KMS-11 (cell line): Measurements from ENCODE around the gene ERGIC3.

Experiments used
- H2AFZ ChIP-seq: fragments of 200-600 bp; sonication (generic); 2 replicates; pipeline ENCODE4 v1.6.1; 2016; ENCODE audit warnings: antibody characterized with exemption, mixed run types, low read depth
- H3K27ac ChIP-seq: fragments of 200-600 bp; sonication (generic); 2 replicates; pipeline ENCODE4 v1.6.1; 2016; ENCODE audit warnings: mild to moderate bottlenecking, mixed run types
- H3K27me3 ChIP-seq: fragments of 200-600 bp; sonication (generic); 2 replicates; pipeline ENCODE4 v1.6.1; 2017; ENCODE audit warnings: mild to moderate bottlenecking, low read depth, mixed run types, moderate library complexity; ENCODE audit not compliant: insufficient read depth
- H3K36me3 ChIP-seq: fragments of 200-600 bp; sonication (generic); 2 replicates; pipeline ENCODE4 v1.6.1; 2017; ENCODE audit warnings: mild to moderate bottlenecking, mixed run types; ENCODE audit not compliant: insufficient read depth
- H3K4me1 ChIP-seq: fragments of 200-600 bp; sonication (generic); 2 replicates; pipeline ENCODE4 v1.6.1; 2016; ENCODE audit warnings: mild to moderate bottlenecking, low read depth, mixed run types; ENCODE audit not compliant: poor library complexity, severe bottlenecking
- H3K4me2 ChIP-seq: fragments of 200-600 bp; sonication (generic); 2 replicates; pipeline ENCODE4 v1.7.0; 2016; ENCODE audit warnings: mild to moderate bottlenecking, mixed run types
- H3K4me3 ChIP-seq: fragments of 200-600 bp; sonication (generic); IDR thresholded peaks from 2 replicates; pipeline ENCODE4 v1.6.1; 2017; ENCODE audit warnings: low read depth, low read length, mixed read lengths; ENCODE audit not compliant: insufficient read depth
- H3K79me2 ChIP-seq: fragments of 200-600 bp; sonication (generic); 2 replicates; pipeline ENCODE4 v1.6.1; 2016; ENCODE audit warnings: low read depth, mixed run types; ENCODE audit not compliant: insufficient read depth
- H3K9ac ChIP-seq: fragments of 200-600 bp; sonication (generic); 2 replicates; pipeline ENCODE4 v1.6.1; 2016; ENCODE audit warnings: mild to moderate bottlenecking, mixed run types
- H4K20me1 ChIP-seq: fragments of 200-600 bp; sonication (generic); 2 replicates; pipeline ENCODE4 v1.6.1; 2016; ENCODE audit warnings: mild to moderate bottlenecking, mixed run types; ENCODE audit not compliant: insufficient read depth
- CTCF ChIP-seq: fragments of 200-600 bp; sonication (generic); conservative IDR thresholded peaks from 2 replicates; pipeline ENCODE4 v1.6.1; 2017; ENCODE audit warnings: low read depth, mild to moderate bottlenecking, antibody characterized with exemption, low read length, moderate library complexity, mixed read lengths

Gene ERGIC3

DNA sequence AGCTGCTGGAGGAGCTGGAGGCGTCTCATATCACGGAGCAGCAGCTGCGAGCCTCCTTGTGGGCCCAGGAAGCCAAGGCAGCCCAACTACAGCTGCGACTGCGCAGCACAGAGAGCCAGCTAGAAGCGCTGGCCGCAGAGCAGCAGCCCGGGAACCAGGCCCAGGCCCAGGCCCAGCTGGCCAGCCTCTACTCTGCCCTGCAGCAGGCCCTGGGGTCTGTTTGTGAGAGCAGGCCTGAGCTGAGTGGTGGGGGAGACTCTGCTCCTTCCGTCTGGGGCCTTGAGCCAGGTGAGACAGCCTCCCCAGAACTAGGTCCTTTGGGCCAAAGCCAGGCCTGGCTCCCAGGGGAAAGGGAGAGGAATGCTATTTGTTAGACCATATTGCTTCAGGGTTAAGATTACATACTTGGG lies 44.1 kb upstream of the ERGIC3 start:
- Histone ChIP-seq H3K9ac (no peak overlapping the region), H4K20me1 (no peaks in the 10 kb centered on the region), H3K36me3 (no peaks in the 10 kb centered on the region; the same call in 1 of the 2 replicates), H3K79me2 (no peaks in the 10 kb centered on the region), H2AFZ (no peak overlapping the region), H3K27ac (no peak overlapping the region), H3K4me2 (no peak overlapping the region), H3K4me1 (no peaks in the 10 kb centered on the region), H3K27me3 (no peaks in the 10 kb centered on the region), H3K4me3 (no peak overlapping the region)
- TF ChIP-seq CTCF = no peak

DNA sequence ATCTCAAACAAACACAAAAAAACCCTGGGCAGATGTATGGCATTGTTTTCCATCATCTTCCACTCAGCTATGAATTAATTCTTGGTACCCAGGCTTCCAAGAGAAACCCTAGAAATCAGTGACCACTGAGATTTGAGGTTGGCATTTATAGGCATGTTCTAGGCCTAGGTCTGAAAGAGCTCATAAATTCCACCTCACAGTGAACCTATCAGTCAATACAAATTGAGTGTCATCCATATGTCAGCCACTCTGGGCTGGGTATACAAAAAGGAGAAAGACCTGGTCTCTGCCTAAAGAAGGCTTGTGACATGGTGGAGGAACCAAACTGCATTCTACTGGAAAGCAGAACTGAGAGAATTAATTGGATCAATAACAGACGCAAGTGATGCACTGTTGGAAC lies 42.6 kb upstream of the ERGIC3 start:
- no peaks in the 10 kb centered on the region; the same call in 1 of the 2 replicates for H3K36me3 ChIP-seq

GRCh38 chr20:35502352-35502751 lies 39.5 kb upstream of the ERGIC3 start:
- Histone ChIP-seq H3K4me1 (no peaks in the 10 kb centered on the region), H2AFZ (no peak overlapping the region), H3K79me2 (no peaks in the 10 kb centered on the region), H3K4me3 (no peak overlapping the region), H3K36me3 (no peaks in the 10 kb centered on the region), H3K27me3 (no peaks in the 10 kb centered on the region), H3K4me2 (no peak overlapping the region), H3K27ac (no peak overlapping the region), H3K9ac (no peak overlapping the region), H4K20me1 (no peaks in the 10 kb centered on the region)
- TF ChIP-seq CTCF = no peak

More for the DNA sequence above, 42.6 kb upstream of the ERGIC3 start:
- no peaks in the 10 kb centered on the region for H3K27me3 ChIP-seq
- no peak for TF ChIP-seq CTCF
- H3K9ac ChIP-seq = no peak overlapping the region
- H3K4me1 ChIP-seq = no peaks in the 10 kb centered on the region
- H3K79me2 ChIP-seq = no peaks in the 10 kb centered on the region
- H3K27ac ChIP-seq = no peak overlapping the region
- no peak overlapping the region for H3K4me2 ChIP-seq
- H4K20me1 ChIP-seq = no peaks in the 10 kb centered on the region
- no peak overlapping the region for H3K4me3 ChIP-seq
- no peak overlapping the region for H2AFZ ChIP-seq

DNA sequence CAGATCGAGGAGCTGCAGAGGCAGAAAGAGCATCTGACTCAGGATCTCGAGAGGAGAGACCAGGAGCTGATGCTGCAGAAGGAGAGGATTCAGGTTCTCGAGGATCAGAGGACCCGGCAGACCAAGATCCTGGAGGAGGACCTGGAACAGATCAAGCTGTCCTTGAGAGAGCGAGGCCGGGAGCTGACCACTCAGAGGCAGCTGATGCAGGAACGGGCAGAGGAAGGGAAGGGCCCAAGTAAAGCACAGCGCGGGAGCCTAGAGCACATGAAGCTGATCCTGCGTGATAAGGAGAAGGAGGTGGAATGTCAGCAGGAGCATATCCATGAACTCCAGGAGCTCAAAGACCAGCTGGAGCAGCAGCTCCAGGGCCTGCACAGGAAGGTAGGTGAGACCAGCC lies 38.6 kb upstream of the ERGIC3 start:
- H3K4me2 ChIP-seq = no peak overlapping the region
- H3K27ac ChIP-seq = no peak overlapping the region
- no peaks in the 10 kb centered on the region for H3K36me3 ChIP-seq

More for the DNA sequence above, 38.6 kb upstream of the ERGIC3 start:
- Histone ChIP-seq H3K4me1 (no peaks in the 10 kb centered on the region), H4K20me1 (no peaks in the 10 kb centered on the region), H3K27me3 (no peaks in the 10 kb centered on the region), H3K9ac (no peak overlapping the region), H3K4me3 (no peak overlapping the region), H2AFZ (no peak overlapping the region), H3K79me2 (no peaks in the 10 kb centered on the region)
- no peak for TF ChIP-seq CTCF
